IPS DF 6.9 (cell line): Measurements from ENCODE around the gene PHF2.

Experiments
- DNase-seq: peaks from one replicate; pipeline ENCODE4 v3.0.0-alpha.2; 2013; ENCODE audit warnings: low read depth, low spot score
- H3K27ac ChIP-seq: one replicate; pipeline ENCODE4 v1.5.1; 2013; ENCODE audit warnings: low read length, control low read depth
- H3K27me3 ChIP-seq: 2 replicates; pipeline ENCODE4 v1.6.1; 2013; ENCODE audit warnings: mild to moderate bottlenecking, low read length; ENCODE audit not compliant: control insufficient read depth, insufficient read depth
- H3K36me3 ChIP-seq: 2 replicates; pipeline ENCODE4 v1.6.1; 2013; ENCODE audit warnings: low read length; ENCODE audit not compliant: control insufficient read depth, insufficient read depth
- H3K4me1 ChIP-seq: 2 replicates; pipeline ENCODE4 v1.6.1; 2013; ENCODE audit warnings: low read length; ENCODE audit not compliant: control insufficient read depth, insufficient read depth
- H3K4me3 ChIP-seq: 2 replicates; pipeline ENCODE4 v1.5.1; 2013; ENCODE audit warnings: mild to moderate bottlenecking, low read length
- H3K9me3 ChIP-seq: 2 replicates; pipeline ENCODE4 v1.6.1; 2013; ENCODE audit warnings: low read length, inconsistent platforms; ENCODE audit not compliant: control insufficient read depth, insufficient read depth
- WGBS: extraction: QIAGEN DNeasy Blood & Tissue Kit; methylation state at CpG from one replicate; pipeline ENCODE4 v1.1.7; 2013; ENCODE audit warnings: mixed read lengths, missing lambda C conversion rate; ENCODE audit not compliant: insufficient read length, insufficient coverage; 5-methylcytosine and 5-hydroxymethylcytosine counted together

The PHF2 gene

DNA sequence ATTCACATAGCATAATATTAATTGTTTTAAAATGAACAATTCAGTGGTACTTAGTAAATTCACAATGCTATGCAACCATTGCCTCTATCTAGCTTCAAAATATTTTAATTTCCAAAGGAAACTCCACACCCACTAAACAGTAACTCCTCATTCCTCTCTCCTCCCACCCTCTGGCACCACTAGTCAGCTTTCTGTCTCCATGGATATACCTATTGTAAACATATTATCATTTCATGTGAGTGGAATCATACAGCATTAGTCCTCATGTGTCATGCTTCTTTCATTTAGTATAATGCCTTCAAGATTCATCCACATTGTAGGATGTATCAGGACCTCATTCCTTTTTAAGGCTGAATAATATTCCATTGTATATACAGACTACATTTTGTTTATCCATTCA is 48.6 kb downstream of the PHF2 start:
- no peaks in the 10 kb centered on the region for H3K36me3 ChIP-seq
- DNase-seq = no peak
- H3K4me1 ChIP-seq = no peaks in the 10 kb centered on the region
- no peak overlapping the region for H3K4me3 ChIP-seq
- no peaks in the 10 kb centered on the region for H3K9me3 ChIP-seq
- no peaks in the 10 kb centered on the region for H3K27me3 ChIP-seq
- no peak overlapping the region for H3K27ac ChIP-seq

DNA sequence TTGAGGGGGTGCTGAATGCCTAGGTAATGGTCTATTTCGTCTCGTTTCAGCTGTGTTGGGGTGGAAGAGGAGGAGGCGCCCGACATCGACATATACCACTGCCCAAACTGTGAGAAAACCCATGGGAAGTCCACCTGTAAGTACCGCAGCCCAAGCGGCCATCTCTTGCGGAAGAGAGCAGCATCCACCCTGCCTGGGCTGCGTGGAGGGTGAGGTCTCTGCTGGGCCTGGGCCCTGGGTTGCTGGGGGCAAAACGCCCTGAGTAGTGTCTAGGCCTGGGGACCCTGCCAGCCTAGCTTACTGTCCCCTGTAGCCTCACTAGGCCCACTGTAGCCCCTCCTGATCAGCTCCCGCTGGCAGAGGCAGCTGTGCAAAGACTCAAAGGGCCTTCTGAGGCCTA is 53.5 kb downstream of the PHF2 start:
- Histone ChIP-seq H3K9me3 (no peaks in the 10 kb centered on the region), H3K4me3 (no peak overlapping the region), H3K4me1 (no peaks in the 10 kb centered on the region; the same call in 1 of the 2 replicates), H3K36me3 (no peaks in the 10 kb centered on the region), H3K27ac (no peak overlapping the region), H3K27me3 (no peaks in the 10 kb centered on the region)
- WGBS = no CpG with 5 or more reads among the region's 11 CpGs
- no peak for DNase-seq

DNA sequence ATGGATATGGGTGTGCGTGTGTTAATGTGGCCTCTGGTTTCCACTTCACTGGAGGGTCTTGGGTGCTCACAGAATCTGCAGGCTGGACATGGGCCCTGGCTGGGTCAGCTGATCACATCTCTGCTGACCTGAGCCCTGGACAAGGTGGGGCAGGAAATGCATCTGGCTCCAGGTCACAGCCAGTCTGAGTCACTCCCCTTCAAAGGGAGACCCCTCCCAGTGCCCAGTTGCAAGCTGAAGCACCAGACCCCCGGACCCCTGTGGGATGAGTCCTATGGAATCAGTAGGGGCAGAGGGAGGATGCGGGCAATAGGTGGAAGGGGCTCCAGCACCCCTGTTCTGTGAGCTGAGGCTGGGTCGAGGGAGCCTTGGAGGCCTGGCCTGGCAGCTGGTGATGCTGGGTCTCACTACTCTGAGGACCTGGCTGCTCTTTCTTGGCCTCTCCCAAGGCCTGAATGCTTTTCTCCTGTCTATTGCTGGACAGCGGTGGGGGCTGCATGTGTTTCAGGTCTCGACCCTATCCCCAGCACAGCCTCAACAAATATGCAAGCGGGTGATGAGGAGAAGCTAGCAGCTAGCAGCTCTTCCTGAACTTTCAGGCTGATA is 54.5 kb downstream of the PHF2 start:
- no CpG with 5 or more reads among the region's 7 CpGs for WGBS
- Histone ChIP-seq H3K36me3 (no peaks in the 10 kb centered on the region), H3K27ac (no peak overlapping the region), H3K4me3 (no peak overlapping the region), H3K27me3 (no peaks in the 10 kb centered on the region), H3K9me3 (no peaks in the 10 kb centered on the region), H3K4me1 (no peaks in the 10 kb centered on the region; the same call in 1 of the 2 replicates)
- no peak for DNase-seq

DNA sequence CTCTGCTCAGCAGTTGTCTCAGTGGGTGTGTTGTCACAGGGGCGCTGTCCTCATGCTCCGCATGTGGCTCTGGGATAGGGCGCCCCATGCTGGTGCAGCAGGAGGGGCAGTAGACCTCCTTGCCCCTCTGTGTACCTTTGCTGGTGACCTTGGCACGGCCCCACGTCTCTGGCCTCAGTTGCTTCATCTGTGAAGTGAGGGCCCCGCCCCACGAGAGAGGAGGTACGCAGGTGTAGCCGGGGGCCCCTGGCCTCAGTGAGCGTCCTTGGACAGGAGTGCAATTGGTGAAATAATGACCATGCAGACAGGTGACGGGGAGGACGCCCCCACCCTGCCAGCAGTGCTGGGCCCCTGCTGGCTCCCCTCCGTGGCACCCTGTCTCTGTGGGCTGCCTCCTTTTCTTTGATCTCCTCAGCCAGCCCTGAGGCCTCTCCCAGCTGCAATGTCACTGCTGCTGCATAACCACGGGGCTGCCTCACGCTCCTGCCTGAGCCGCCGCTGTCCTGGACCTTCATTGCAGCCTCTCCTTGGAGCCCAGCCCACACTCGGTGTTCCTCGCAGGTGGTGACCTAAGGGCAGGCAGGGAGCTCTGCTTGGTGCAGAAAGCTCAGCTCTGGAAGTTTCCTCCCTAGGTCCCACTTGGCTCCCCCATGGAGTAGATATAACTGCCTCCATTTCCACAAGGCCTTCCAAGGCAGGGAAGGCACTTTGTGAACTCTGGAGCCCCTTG is 57.3 kb downstream of the PHF2 start:
- WGBS = no CpG with 5 or more reads among the region's 19 CpGs
- Histone ChIP-seq H3K4me3 (no peak overlapping the region), H3K36me3 (0 out of 2 replicates have a peak, but pooled peaks cover 4% of the 10 kb centered on the region), H3K27me3 (no peaks in the 10 kb centered on the region), H3K27ac (no peak overlapping the region), H3K9me3 (no peaks in the 10 kb centered on the region; the same call in 1 of the 2 replicates), H3K4me1 (no peaks in the 10 kb centered on the region; the same call in 1 of the 2 replicates)
- no peak for DNase-seq

DNA sequence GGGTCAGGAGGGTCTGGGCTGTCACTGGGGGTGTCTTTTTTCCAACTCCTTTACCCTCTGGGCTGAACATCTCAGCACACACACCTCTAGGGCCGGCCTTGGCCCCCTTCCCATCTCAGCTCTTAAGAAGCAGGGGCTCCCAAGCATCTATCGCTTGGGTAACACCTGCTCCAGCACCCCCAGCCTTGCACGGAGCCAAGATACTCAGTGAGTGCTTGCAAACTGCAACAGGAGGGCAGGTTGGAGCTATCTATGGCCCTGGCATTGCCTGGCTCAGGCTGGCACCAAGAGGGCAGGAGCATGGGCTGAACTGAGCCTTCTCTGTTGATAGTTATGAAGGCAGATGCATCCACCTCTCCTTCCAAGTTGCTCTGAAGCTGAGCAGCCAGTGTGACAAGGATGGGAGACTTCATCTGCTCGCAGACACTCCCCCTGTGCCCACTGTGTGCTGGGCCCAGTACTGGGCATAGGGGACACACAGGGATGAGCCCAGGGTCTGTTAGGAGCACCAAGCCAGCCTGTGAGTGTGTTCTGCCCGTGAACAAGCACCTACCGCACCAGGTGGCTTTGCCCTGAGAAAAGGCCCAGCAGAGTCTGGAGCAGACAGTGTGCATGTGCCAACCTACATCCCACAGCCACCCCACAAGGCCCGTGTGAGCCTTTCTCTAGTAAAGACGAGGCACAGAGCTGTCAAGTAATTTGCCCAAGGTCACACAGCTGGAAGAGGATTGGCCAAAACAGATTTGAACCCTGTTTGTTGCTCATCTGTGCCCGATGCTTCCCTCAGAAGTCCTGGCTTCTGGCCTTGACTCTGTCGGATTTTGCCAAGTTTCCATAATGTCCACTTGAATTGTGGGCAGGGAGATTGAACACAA is 58.2 kb downstream of the PHF2 start:
- DNase-seq = no peak
- Histone ChIP-seq H3K4me3 (no peak overlapping the region), H3K27ac (no peak overlapping the region), H3K4me1 (no peaks in the 10 kb centered on the region; the same call in 1 of the 2 replicates), H3K36me3 (0 out of 2 replicates have a peak, but pooled peaks cover 4% of the 10 kb centered on the region), H3K27me3 (no peaks in the 10 kb centered on the region), H3K9me3 (no peaks in the 10 kb centered on the region; the same call in 1 of the 2 replicates)
- no CpG with 5 or more reads among the region's 10 CpGs for WGBS

DNA sequence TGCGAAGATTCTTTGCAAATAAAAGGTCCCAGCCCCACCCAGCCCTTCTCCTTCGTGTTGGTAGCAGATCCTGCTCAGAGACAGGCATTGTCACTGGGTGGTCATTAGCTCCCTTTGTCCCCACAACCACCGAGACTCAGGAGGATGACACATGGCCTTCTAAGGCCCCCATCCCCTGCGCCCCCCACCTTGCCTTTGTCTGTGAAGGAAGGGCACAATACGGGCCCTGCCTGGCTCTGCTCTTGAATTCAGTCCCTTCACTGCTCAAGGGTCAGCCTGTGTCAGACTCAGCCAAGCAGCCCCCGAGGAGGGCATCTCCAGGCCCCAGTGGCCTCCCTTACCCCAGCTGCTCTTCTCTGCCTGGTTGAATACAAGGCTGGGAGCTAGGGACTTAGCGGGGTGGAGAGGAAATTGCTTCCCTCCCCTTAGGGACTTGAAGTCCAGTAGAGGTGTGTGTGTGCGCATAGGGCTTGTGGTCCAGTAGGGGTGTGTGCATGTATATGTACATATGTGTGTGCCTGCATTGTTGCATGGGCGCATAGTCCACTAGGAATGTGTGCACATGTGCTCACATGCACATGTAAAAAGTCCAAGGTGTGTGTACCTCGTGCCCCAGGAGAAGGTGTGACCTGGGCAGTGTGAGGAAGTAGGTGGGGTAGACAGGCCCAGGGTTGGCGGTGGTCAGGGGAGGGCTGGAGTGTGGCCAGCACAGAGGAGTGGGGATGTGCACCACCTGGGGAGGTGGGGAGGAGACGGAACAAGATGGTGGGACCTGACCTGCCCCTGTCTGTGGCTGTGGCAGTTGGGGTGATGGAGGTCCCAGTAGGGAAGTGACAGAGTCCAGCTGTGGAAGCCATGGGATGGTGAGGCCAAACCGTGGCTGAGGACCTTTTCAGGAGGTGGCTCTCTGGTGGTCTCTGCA is 59.1 kb downstream of the PHF2 start:
- Histone ChIP-seq H3K4me3 (no peak overlapping the region), H3K36me3 (0 out of 2 replicates have a peak, but pooled peaks cover 4% of the 10 kb centered on the region), H3K27ac (no peak overlapping the region), H3K4me1 (no peaks in the 10 kb centered on the region; the same call in 1 of the 2 replicates), H3K27me3 (no peaks in the 10 kb centered on the region), H3K9me3 (no peaks in the 10 kb centered on the region; the same call in 1 of the 2 replicates)
- no peak for DNase-seq
- no CpG with 5 or more reads among the region's 13 CpGs for WGBS

DNA sequence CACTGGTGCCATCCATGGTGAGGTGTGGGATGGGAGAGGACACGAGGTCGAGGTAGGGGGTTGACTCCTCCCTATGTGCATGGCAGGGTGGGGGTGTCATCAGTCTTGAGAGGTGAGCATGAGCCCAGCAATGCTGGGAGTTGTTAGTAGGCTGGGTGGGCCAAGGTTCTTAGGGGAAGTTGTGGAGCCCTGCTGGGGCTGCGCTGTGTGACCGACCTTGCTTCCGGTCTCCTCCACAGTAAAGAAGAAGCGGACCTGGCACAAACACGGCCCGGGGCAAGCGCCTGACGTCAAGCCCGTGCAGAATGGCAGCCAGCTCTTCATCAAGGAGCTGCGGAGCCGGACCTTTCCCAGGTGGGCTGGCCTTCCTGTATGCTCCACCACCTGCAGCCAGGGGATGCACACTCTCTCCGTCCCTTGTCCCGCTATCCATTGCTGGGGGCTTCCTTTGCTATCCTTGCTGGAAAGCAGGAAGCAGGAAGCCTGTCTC is 59.8 kb downstream of the PHF2 start:
- H3K27me3 ChIP-seq = no peaks in the 10 kb centered on the region
- H3K27ac ChIP-seq = no peak overlapping the region
- no peak overlapping the region for H3K4me3 ChIP-seq
- no peak for DNase-seq
- 0 out of 2 replicates have a peak, but pooled peaks cover 4% of the 10 kb centered on the region for H3K36me3 ChIP-seq
- no peaks in the 10 kb centered on the region; the same call in 1 of the 2 replicates for H3K9me3 ChIP-seq
- WGBS = no CpG with 5 or more reads among the region's 15 CpGs
- H3K4me1 ChIP-seq = no peaks in the 10 kb centered on the region; the same call in 1 of the 2 replicates

DNA sequence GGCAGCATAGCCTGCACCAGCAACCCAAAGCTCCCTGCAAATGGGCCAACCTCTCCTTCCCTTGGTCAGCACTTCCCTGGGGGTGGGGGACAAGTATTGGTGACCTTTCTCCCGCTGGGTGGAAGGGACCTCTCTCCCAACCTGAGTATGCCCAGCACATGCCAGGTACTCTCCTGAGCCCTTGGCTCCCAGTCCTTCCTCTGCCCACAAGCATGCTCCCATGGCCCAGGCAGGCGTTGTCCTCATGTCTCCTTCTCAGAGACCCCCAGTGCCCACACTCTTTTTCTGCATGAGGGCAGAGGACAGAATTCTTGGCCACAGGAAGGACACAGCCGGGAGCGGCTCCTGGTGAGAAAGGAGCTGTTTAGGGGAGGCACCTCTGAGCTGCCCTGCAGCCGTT is 60.3 kb downstream of the PHF2 start:
- DNase-seq = no peak
- no peaks in the 10 kb centered on the region for H3K27me3 ChIP-seq
- H3K36me3 ChIP-seq = 0 out of 2 replicates have a peak, but pooled peaks cover 4% of the 10 kb centered on the region
- H3K27ac ChIP-seq = no peak overlapping the region
- WGBS = no CpG with 5 or more reads among the region's 5 CpGs
- no peaks in the 10 kb centered on the region; the same call in 1 of the 2 replicates for H3K9me3 ChIP-seq
- no peak overlapping the region for H3K4me3 ChIP-seq
- H3K4me1 ChIP-seq = no peaks in the 10 kb centered on the region; the same call in 1 of the 2 replicates

DNA sequence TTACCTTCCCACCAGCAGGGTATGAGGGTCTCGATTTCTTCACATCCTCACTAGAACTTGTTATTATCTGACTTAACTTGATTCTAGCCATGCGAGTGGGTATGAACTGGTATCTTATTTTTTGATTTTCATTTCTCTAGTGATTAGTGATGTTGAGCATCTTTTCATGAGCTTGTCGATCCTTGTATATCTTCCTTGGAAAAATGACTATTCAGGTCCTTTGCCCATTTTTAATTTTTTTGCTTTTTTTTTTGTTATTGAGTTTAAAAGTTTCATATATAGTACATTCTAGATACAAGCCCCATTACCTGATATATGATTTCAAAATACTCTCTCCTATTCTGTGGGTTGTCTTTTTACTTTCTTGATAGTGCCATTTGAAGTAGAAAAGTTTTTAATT is 61.5 kb downstream of the PHF2 start:
- WGBS = no CpG with 5 or more reads among the region's 3 CpGs
- no peaks in the 10 kb centered on the region for H3K4me1 ChIP-seq
- H3K4me3 ChIP-seq = no peak overlapping the region
- 0 out of 2 replicates have a peak, but pooled peaks cover 4% of the 10 kb centered on the region for H3K36me3 ChIP-seq
- no peaks in the 10 kb centered on the region for H3K27me3 ChIP-seq
- no peaks in the 10 kb centered on the region; the same call in 1 of the 2 replicates for H3K9me3 ChIP-seq
- no peak for DNase-seq
- no peak overlapping the region for H3K27ac ChIP-seq
